SH-SY5Y (cell line): ENCODE data around the gene TAF1A.

Experiments
- GATA2 ChIP-seq: IDR thresholded peaks from 2 replicates; pipeline ENCODE4 v1.6.1; 2011; ENCODE audit warnings: mild to moderate bottlenecking, low read depth, low read length
- GATA3 ChIP-seq: IDR thresholded peaks from 2 replicates; pipeline ENCODE4 v1.6.1; 2011; ENCODE audit warnings: low read depth, mild to moderate bottlenecking, low read length, moderate library complexity

DNA sequence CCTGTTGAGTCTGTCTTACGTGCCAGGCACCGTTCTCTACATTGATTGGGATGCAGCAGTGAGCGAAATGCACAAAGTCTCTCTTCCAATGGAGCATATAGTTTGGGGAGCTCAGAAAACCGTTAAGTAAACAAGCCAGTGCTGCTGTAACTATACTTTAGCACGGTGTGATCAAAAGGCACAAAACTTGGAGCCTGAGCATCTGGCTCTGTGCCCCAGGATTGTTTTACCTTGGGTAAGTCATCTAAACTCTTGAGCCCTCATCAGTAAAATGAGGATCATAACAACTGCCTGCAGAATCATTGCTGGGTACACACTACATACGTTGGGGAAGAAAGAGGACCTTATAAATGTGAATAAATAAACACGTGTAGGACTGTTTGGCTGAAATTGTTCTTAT, 43.6 kb downstream of the TAF1A start:
- TF ChIP-seq GATA2 = no peak
- no peak for TF ChIP-seq GATA3
